A549 treated with GW870086 at 1 μM for 4 hours (cell line): ENCODE measurements around the gene SLC26A5. TPM values are rescaled to one million over a fixed set of nuclear protein-coding genes. Genes with fewer than 3 reads are reported as not detected.

ENCODE experiments used
- total RNA-seq: library from RNA; stranded (reverse); fragments of 200-300 nt; extraction: Qiagen RNA extraction; gene quantifications from 5 replicates; pipeline ENCODE4 v1.2.3, GENCODE V29; 2022; ENCODE audit warnings: low read depth

Gene SLC26A5, protein sequence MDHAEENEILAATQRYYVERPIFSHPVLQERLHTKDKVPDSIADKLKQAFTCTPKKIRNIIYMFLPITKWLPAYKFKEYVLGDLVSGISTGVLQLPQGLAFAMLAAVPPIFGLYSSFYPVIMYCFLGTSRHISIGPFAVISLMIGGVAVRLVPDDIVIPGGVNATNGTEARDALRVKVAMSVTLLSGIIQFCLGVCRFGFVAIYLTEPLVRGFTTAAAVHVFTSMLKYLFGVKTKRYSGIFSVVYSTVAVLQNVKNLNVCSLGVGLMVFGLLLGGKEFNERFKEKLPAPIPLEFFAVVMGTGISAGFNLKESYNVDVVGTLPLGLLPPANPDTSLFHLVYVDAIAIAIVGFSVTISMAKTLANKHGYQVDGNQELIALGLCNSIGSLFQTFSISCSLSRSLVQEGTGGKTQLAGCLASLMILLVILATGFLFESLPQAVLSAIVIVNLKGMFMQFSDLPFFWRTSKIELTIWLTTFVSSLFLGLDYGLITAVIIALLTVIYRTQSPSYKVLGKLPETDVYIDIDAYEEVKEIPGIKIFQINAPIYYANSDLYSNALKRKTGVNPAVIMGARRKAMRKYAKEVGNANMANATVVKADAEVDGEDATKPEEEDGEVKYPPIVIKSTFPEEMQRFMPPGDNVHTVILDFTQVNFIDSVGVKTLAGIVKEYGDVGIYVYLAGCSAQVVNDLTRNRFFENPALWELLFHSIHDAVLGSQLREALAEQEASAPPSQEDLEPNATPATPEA
- total RNA-seq, result not detected in 5 replicates

DNA sequence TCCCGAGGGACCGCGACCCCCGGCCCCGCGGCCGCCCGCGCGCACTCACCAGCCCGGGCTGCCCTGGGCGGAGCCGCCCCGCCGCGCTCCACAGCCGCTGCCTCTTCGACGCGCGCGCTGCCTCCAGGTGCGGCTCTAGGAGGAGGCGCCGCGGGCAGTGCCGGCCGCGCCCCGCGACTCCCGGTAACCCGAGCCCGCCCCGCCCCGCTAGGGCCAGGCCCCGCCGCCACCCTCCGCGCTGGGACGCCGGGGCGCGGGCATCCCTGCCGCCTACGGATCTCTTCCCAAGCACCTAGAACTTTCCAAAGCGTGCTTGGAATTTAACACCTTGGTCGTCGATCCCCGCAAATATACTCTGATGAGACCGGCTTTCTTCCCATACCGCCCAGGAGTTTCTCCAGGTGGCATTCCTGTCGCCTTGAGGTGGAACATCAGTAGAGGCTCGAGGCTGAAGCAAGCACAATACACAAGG lies at the start of gene SLC26A5:
Gene SLC26A5 (minus strand): TSS at position 159 of the 472 bp plus-strand sequence. CDS start 24,693 bp downstream, outside the sequence.

DNA sequence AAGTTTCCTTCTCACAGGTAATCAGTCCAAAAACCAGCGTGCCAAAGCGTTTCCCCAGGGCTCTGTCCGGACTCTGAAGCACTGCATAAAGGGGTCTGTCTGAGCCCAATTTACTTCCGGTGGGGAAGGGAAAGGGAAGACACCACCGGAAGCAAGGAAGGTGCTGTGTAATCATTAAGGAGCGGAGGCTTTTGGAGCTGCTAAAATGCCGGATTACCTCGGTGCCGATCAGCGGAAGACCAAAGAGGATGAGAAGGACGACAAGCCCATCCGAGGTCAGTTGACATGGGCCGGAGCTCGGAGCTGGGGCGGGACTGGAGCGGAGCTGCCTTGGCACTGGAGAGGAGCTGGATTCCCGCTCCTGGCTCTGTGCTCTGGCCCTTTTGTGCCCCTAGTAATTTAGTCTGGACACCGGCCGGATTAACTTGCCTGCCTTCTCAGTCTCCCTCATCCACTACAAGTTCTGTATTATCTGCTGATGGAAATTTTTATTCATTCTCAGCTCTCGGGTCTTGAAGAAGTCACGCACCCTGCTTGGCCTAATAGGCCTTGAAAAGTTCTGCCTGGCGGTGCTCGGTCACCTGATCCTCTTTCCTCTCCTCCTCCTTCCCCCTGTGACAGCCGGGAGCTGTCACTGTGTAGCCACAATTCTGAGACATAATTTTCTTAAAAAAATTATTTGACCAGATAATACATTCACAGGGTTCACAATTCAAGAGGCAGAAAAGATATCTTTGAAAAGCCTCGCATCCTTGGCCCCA lies 98.3 kb downstream of the SLC26A5 start, which contains the start of gene PSMC2:
Gene PSMC2 (plus strand): TSS at position 137 of the 761 bp plus-strand sequence. CDS start 69 bp downstream, at position 206.

DNA sequence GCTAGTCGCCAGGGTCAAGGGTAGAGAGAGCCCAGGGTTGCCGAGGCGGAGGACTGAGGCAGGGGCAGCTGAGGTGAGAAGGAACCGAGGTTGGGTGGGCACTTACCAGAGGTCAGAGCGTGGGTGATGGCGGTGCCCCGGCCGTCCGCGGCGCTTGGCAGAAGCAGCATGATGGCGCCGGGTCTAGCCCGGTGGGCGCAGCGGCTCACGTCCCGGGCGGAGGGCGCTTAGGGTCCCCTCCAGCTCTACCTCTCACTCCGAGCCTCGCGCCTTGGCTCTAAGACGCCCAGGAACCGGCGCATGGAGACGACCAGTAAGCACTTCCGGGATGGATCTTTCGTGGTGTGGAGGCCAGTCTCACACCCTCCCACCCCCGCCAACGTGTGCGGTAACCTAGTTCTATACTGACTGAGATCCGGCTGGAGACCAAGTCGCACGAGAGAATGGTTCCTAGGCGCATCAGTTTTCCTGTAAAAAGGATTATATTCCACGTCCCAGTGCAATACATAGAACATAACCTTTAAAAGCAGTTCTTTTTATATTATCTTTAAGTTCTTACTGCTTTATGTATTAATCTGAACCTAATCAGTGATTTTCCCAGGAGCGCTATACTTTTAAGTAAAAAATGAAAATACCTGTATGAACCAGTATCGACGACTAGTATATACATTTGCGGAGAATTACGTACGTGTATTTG lies 101.4 kb downstream of the SLC26A5 start, which contains the start of gene DNAJC2:
Gene DNAJC2 (minus strand): TSS at position 315 of the 697 bp plus-strand sequence. CDS start 145 bp downstream, at position 170.

Other genes starting within 250 kb of the SLC26A5 start
- 63.6 to 72.6 TPM (median 67.3 TPM) in 5 replicates for gene PMPCB, start 148.8 kb downstream of the SLC26A5 start, total RNA-seq
- gene DNAJC2, start 101.4 kb downstream of the SLC26A5 start, total RNA-seq, result 36.6 to 45.3 TPM (median 41.5 TPM) in 5 replicates
- 151 to 186 TPM (median 163 TPM) in 5 replicates for gene PSMC2, start 98.6 kb downstream of the SLC26A5 start, total RNA-seq